SJSA1 (cell line): ENCODE results near the gene ABCB6. TPM values are rescaled to one million over a fixed set of nuclear protein-coding genes. Genes with fewer than 3 reads are reported as not detected.
"Not testable (repeated sequence)": the region's sequence is repeated elsewhere in the genome, so short reads cannot be mapped to it uniquely, and the experiment has no call there.

Source experiments
- DNase-seq, 2 experiments: peaks; one replicate each; pipeline ENCODE4 v3.0.0-alpha.2; 2015 to 2020; ENCODE audit warnings: low spot score in 2 of 2, low read depth in 1 of 2
- H3K27ac ChIP-seq: fragments of 250-450 bp; sonication (Bioruptor Pico); 2 replicates; pipeline ENCODE4 v1.5.1; 2020; ENCODE audit warnings: mild to moderate bottlenecking, moderate library complexity
- H3K27me3 ChIP-seq: fragments of 250-450 bp; sonication (Bioruptor Pico); replicated peaks from 2 replicates; pipeline ENCODE4 v1.5.1; 2020; ENCODE audit warnings: mild to moderate bottlenecking, moderate library complexity
- H3K36me3 ChIP-seq: fragments of 250-450 bp; sonication (Bioruptor Pico); 2 replicates; pipeline ENCODE4 v1.5.1; 2020; ENCODE audit warnings: mild to moderate bottlenecking
- H3K4me1 ChIP-seq: fragments of 250-450 bp; sonication (Bioruptor Pico); replicated peaks from 2 replicates; pipeline ENCODE4 v1.6.1; 2021; ENCODE audit warnings: mild to moderate bottlenecking
- H3K4me3 ChIP-seq: fragments of 250-450 bp; sonication (Bioruptor Pico); 2 replicates; pipeline ENCODE4 v1.5.1; 2020; ENCODE audit warnings: mild to moderate bottlenecking
- H3K9me3 ChIP-seq: fragments of 250-450 bp; sonication (Bioruptor Pico); replicated peaks from 2 replicates; pipeline ENCODE4 v1.5.1; 2020; ENCODE audit warnings: mild to moderate bottlenecking
- total RNA-seq: library from RNA; depleted of rRNA; stranded (reverse); fragments of >200 nt; shearing (Covaris generic); gene quantifications from 2 replicates; pipeline ENCODE4 v1.2.3, GENCODE V29; 2014; rRNA removed

Gene ABCB6
- 19.1 and 22.2 TPM in 2 replicates for total RNA-seq

DNA sequence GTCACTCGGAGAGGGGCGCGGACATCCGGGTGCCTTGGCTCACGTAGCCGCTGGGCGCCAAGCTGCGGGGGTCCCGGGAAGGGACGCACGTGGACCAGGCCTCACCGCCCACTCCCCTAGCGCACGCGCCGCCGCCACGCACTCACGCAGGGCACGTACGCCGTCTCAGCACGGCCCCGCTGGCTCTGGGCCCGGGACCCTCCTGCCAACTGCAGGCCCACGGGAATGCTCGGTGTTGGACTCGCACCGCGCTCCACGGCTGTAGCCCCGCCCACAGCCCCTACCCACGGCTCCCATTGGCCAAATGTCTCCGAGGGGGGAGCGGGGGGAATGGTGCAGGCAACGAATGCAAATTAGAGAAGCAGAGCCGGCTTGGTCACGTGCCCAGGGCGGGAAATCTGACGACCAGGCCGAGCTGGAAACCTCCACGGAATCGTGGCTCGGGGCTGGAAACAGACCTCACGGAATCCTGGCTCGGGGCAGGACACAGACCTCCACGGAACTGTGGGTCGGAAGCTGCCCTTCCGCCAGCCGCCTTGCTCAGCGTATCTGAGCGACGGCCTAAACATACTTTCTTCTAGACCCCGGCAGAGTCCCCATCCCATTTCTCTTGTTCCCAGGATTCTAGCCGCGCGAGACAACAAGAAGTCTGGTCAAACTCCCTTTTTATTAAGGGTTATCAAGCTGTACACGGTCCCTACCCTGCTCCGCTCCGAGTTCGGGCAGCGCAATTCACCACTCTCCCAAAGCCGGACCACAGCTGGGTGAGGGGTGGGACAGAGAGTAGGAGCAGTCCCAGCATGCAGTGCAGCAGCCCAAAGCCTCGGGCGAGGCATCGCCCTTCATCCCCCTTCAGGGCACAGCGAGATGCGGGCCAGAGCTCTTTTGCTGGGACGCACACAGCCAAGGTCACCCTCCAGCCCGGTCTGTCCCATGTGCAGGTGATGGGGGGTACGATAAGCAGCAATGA is at the start of gene ABCB6:
Gene ABCB6 (minus strand): TSS at position 227 of the 970 bp plus-strand sequence. CDS start 285 bp downstream, outside the sequence.
- Histone ChIP-seq H3K36me3 (peaks cover 78% of the 10 kb centered on the region), H3K4me3 (peak within 1 kb of the TSS; percentile 42), H3K9me3 (no peaks in the 10 kb centered on the region), H3K27me3 (no peaks in the 10 kb centered on the region), H3K27ac (peak within 1 kb of the TSS; percentile 65), H3K4me1 (peaks cover 27% of the 10 kb centered on the region)
- peak; percentile 90 to 96 for DNase-seq

- no peaks in the 10 kb centered on the region for H3K27me3 ChIP-seq
- H3K27ac ChIP-seq: no peak overlapping the region
- no peak for DNase-seq
- H3K36me3 ChIP-seq: no peaks in the 10 kb centered on the region
- no peaks in the 10 kb centered on the region; the same call in 1 of the 2 replicates for H3K9me3 ChIP-seq
- H3K4me3 ChIP-seq: no peak overlapping the region
- H3K4me1 ChIP-seq: peaks cover 5% of the 10 kb centered on the region
Observed at GRCh38 chr2:219268294-219268693, 49.5 kb upstream of the ABCB6 start.

GRCh38 chr2:219266886-219267285 is 48.1 kb upstream of the ABCB6 start:
- no peaks in the 10 kb centered on the region for H3K4me1 ChIP-seq
- no peaks in the 10 kb centered on the region for H3K36me3 ChIP-seq
- no peaks in the 10 kb centered on the region for H3K27me3 ChIP-seq
- no peak overlapping the region for H3K27ac ChIP-seq
- H3K4me3 ChIP-seq: no peak overlapping the region
- no peak for DNase-seq
- no peaks in the 10 kb centered on the region; the same call in 1 of the 2 replicates for H3K9me3 ChIP-seq

GRCh38 chr2:219266232-219266631 is 47.5 kb upstream of the ABCB6 start:
- DNase-seq: no peak
- H3K27ac ChIP-seq: no peak overlapping the region
- H3K27me3 ChIP-seq: peaks cover 1% of the 10 kb centered on the region; the same call in 1 of the 2 replicates
- no peaks in the 10 kb centered on the region for H3K36me3 ChIP-seq
- no peaks in the 10 kb centered on the region; the same call in 1 of the 2 replicates for H3K9me3 ChIP-seq
- H3K4me1 ChIP-seq: no peaks in the 10 kb centered on the region
- no peak overlapping the region for H3K4me3 ChIP-seq

DNA sequence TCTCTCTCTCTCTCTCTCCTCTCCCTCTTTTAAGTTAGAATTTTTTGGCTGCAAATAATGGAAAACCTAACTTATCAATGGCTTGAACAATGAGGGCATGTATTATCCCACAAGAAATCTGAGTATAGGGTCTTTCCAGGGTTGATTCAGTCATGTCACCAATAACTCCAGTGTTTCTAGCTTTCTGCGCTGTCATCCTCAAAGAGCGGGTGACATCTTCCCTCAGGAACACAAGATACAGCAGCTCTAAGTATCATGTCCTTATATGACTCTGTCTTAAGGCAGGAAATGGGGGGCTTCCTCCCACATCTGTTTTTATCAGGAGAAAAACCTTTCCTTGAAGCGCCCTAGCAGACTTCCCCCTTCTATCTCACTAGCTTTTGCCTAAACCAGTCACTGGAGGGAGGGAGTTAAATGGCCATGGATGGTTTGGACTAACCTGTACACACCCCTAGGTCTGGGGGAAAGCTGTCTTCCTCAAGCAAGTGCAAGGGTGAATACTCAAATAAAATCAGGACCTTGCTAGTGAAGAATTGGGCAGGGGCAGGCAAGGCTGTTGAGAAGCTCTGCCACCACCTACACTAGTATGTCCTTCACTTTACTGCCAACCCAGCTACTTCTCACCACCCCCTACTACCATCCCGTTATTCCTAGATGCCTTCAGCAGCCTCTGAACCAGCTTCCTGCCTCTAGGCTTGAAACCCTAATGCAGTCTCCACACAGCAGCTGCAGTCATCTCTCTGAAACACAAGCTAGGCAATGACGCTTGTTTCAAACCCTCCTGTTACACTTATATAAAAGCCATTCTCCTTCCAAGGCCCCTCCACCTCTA is 42.5 kb upstream of the ABCB6 start:
- Histone ChIP-seq H3K9me3 (no peaks in the 10 kb centered on the region; the same call in 1 of the 2 replicates), H3K4me1 (no peaks in the 10 kb centered on the region), H3K36me3 (no peaks in the 10 kb centered on the region), H3K27me3 (peaks cover 20% of the 10 kb centered on the region), H3K27ac (no peak overlapping the region), H3K4me3 (no peak overlapping the region)
- no peak for DNase-seq

- H3K9me3 ChIP-seq, DNase-seq, H3K27ac ChIP-seq, H3K36me3 ChIP-seq, H3K4me3 ChIP-seq, H3K4me1 ChIP-seq: not testable (repeated sequence)
- peaks cover 41% of the 10 kb centered on the region for H3K27me3 ChIP-seq
Observed at GRCh38 chr2:219258942-219259341, 40.2 kb upstream of the ABCB6 start.

DNA sequence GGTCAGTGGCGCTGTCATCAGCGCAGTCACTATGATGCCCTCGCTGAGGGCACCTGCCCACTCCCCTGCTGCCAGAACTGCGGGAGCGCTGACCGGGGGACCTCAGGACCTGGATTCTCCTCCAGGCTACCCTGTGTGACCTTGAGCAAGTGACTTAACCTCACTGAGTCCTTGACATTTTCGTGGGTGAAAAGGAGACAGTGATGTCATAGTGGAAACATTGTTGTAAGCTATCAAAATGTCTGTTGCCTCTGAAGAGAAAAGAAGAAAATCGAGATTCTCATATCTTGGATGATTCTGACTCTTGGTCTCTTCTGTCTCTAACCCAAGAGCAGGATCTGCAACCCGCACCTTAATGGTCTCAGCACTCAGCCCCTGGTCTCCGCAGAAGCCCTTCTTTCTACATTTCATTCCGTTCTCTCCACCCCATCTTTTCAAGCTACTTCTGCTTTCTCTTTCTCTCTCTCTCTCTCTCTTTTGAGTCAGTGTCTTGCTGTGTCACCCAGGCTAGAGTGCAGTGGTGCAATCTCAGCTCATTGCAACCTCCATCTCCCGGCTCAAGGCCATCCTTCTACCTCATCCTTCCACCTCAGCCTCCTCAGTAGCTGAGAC is 35.9 kb upstream of the ABCB6 start:
- no peak overlapping the region for H3K27ac ChIP-seq

GRCh38 chr2:219253753-219254589 is 35.2 kb upstream of the ABCB6 start, which contains the start of gene TUBA4A:
TUBA4A (minus strand) TSS chr2:219253918; CDS start chr2:219253858, 60 bp downstream.
- Histone ChIP-seq H3K27me3 (peaks cover 47% of the 10 kb centered on the region), H3K4me1 (peaks cover 28% of the 10 kb centered on the region), H3K9me3 (peaks cover 4% of the 10 kb centered on the region), H3K4me3 (peak within 1 kb of the TSS; percentile 19), H3K27ac (no peak within 1 kb of the TSS), H3K36me3 (no peaks in the 10 kb centered on the region)
- DNase-seq: peak in 1 of 2 experiments; percentile 55

More for the DNA sequence above, 35.9 kb upstream of the ABCB6 start:
- H3K9me3 ChIP-seq: peaks cover 4% of the 10 kb centered on the region
- H3K27me3 ChIP-seq: peaks cover 49% of the 10 kb centered on the region
- DNase-seq: no peak
- peak overlapping the region; percentile 19 for H3K4me3 ChIP-seq
- H3K36me3 ChIP-seq: no peaks in the 10 kb centered on the region
- peaks cover 21% of the 10 kb centered on the region for H3K4me1 ChIP-seq

- Histone ChIP-seq H3K4me1 (peaks cover 31% of the 10 kb centered on the region), H3K9me3 (peaks cover 4% of the 10 kb centered on the region), H3K36me3 (peaks cover 3% of the 10 kb centered on the region), H3K4me3 (peak within 1 kb of the TSS; percentile 19), H3K27me3 (peaks cover 47% of the 10 kb centered on the region), H3K27ac (no peak within 1 kb of the TSS)
- DNase-seq: no peak
Observed at GRCh38 chr2:219252900-219253752, 34.4 kb upstream of the ABCB6 start, which contains the start of gene TUBA4B. TUBA4B (plus strand) TSS chr2:219253243; CDS start chr2:219253408, 165 bp downstream.

DNA sequence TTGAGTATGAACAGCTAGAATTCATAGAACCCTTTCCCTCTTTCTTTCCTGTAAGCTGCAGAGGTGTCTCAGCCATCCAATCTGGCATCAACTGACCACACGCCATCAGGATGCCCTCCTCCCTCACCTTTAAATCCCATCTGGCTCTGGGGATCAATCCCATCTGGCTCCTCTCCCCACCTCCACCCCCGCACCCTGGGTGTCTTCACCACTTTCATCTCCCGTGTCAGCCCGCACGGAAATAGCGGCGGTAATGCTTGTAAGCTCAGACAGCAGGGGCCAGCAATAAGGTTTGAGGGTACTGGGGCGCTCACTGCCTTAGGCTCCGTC is 33.8 kb upstream of the ABCB6 start:
- Histone ChIP-seq H3K36me3 (peaks cover 9% of the 10 kb centered on the region), H3K27ac (no peak overlapping the region), H3K27me3 (peaks cover 47% of the 10 kb centered on the region), H3K9me3 (peaks cover 4% of the 10 kb centered on the region), H3K4me3 (no peak overlapping the region), H3K4me1 (peaks cover 31% of the 10 kb centered on the region)
- no peak for DNase-seq

GRCh38 chr2:219252084-219252483 is 33.3 kb upstream of the ABCB6 start:
- Histone ChIP-seq H3K9me3 (peaks cover 4% of the 10 kb centered on the region), H3K4me1 (peaks cover 31% of the 10 kb centered on the region), H3K4me3 (no peak overlapping the region), H3K36me3 (peaks cover 14% of the 10 kb centered on the region), H3K27ac (no peak overlapping the region), H3K27me3 (peaks cover 47% of the 10 kb centered on the region)
- DNase-seq: no peak

DNA sequence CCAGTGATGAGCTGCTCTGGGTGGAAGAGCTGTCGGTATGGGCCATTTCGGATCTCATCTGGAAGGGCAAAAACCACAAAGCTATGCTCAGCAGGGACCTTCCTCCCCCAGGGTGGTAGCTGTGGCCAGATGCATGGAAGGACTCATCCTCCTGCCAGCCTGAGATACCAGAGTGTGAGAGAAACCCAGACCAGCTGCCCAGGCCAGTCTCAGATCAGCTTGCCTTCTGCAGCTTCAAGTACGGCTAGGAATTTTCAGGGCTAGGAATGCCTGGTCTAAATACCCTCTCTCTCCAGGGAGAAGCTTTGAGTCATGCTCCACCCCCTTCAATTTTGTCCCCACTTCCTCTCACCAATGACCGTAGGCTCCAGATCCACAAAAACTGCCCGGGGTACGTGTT is 32.9 kb upstream of the ABCB6 start:
- H3K4me1 ChIP-seq: peaks cover 32% of the 10 kb centered on the region
- H3K9me3 ChIP-seq: peaks cover 4% of the 10 kb centered on the region
- no peak overlapping the region for H3K4me3 ChIP-seq
- H3K27ac ChIP-seq: no peak overlapping the region
- H3K36me3 ChIP-seq: peaks cover 18% of the 10 kb centered on the region
- DNase-seq: no peak
- H3K27me3 ChIP-seq: peaks cover 46% of the 10 kb centered on the region
